GM23338 (cell line): ENCODE measurements around the gene ITGA3. TPM values are rescaled to one million over a fixed set of nuclear protein-coding genes. Genes with fewer than 3 reads are reported as not detected.

Experiments
- ATAC-seq: fragments of 200-7000 bp; cut with Tn5 transposase; 3 replicates; pipeline ENCODE4 v1.9.1; 2020
- DNase-seq: peaks from one replicate; pipeline ENCODE4 v3.0.0-alpha.2; 2015; ENCODE audit warnings: low spot score
- H2AFZ ChIP-seq: fragments of 200-600 bp; sonication (generic); 2 replicates; pipeline ENCODE4 v1.8.0; 2016; ENCODE audit warnings: antibody characterized with exemption, mild to moderate bottlenecking, moderate library complexity
- H3F3A ChIP-seq: fragments of 200-600 bp; sonication (generic); replicated peaks from 2 replicates; pipeline ENCODE4 v1.8.0; 2017; ENCODE audit warnings: antibody characterized with exemption, mixed run types, low read depth
- H3K27ac ChIP-seq: fragments of 200-600 bp; sonication (generic); 2 replicates; pipeline ENCODE4 v1.6.1; 2016; ENCODE audit warnings: low read depth
- H3K27me3 ChIP-seq: fragments of 200-600 bp; sonication (generic); 2 replicates; pipeline ENCODE4 v1.8.0; 2016; ENCODE audit warnings: mild to moderate bottlenecking, mixed run types, moderate library complexity; ENCODE audit not compliant: insufficient read depth
- H3K36me3 ChIP-seq: fragments of 200-600 bp; sonication (generic); 2 replicates; pipeline ENCODE4 v1.8.0; 2016; ENCODE audit warnings: mild to moderate bottlenecking; ENCODE audit not compliant: insufficient read depth
- H3K4me1 ChIP-seq: fragments of 200-600 bp; sonication (generic); 2 replicates; pipeline ENCODE4 v1.8.0; 2016; ENCODE audit warnings: mild to moderate bottlenecking, moderate library complexity; ENCODE audit not compliant: insufficient read depth
- H3K4me2 ChIP-seq: fragments of 200-600 bp; sonication (generic); 2 replicates; pipeline ENCODE4 v1.7.1; 2017; ENCODE audit warnings: mixed run types
- H3K4me3 ChIP-seq: fragments of 200-600 bp; sonication (generic); 2 replicates; pipeline ENCODE4 v1.6.1; 2016; ENCODE audit warnings: mixed run types
- H3K79me2 ChIP-seq: fragments of 200-600 bp; sonication (generic); replicated peaks from 2 replicates; pipeline ENCODE4 v1.8.0; 2017; ENCODE audit warnings: mild to moderate bottlenecking; ENCODE audit not compliant: insufficient read depth
- H3K9me2 ChIP-seq: fragments of 200-600 bp; sonication (generic); 2 replicates; pipeline ENCODE4 v1.8.0; 2017; ENCODE audit not compliant: insufficient read depth
- H4K20me1 ChIP-seq: fragments of 200-600 bp; sonication (generic); replicated peaks from 2 replicates; pipeline ENCODE4 v1.8.0; 2017; ENCODE audit warnings: mild to moderate bottlenecking; ENCODE audit not compliant: insufficient read depth
- H3K27ac Mint-ChIP-seq: 2 replicates; pipeline ENCODE4 v1.8.0; 2020; ENCODE audit warnings: inconsistent platforms, mild to moderate bottlenecking, moderate library complexity, mixed read lengths
- H3K27me3 Mint-ChIP-seq: 3 replicates; pipeline ENCODE4 v1.8.0; 2022; ENCODE audit warnings: low read depth, mild to moderate bottlenecking, moderate library complexity, mixed read lengths, inconsistent platforms; ENCODE audit not compliant: insufficient read depth, poor library complexity
- H3K36me3 Mint-ChIP-seq: 3 replicates; pipeline ENCODE4 v1.8.0; 2021; ENCODE audit warnings: low read depth, mild to moderate bottlenecking, inconsistent platforms, moderate library complexity, mixed read lengths
- H3K4me1 Mint-ChIP-seq: 3 replicates; pipeline ENCODE4 v1.8.0; 2020; ENCODE audit warnings: mild to moderate bottlenecking, inconsistent platforms, mixed read lengths
- H3K4me3 Mint-ChIP-seq: 3 replicates; pipeline ENCODE4 v1.8.0; 2021; ENCODE audit warnings: moderate library complexity, mild to moderate bottlenecking, inconsistent platforms, mixed read lengths
- H3K9me3 Mint-ChIP-seq: 3 replicates; pipeline ENCODE4 v1.8.0; 2020; ENCODE audit warnings: moderate library complexity, mild to moderate bottlenecking, inconsistent platforms, mixed read lengths
- EZH2phosphoT487 ChIP-seq: fragments of 200-600 bp; sonication (generic); IDR thresholded peaks from one replicate; pipeline ENCODE4 v1.8.1; 2018; ENCODE audit warnings: antibody characterized with exemption; ENCODE audit not compliant: unreplicated experiment
- JUNB ChIP-seq: IDR thresholded peaks from one replicate; pipeline ENCODE4 v1.6.1; 2016; ENCODE audit warnings: antibody characterized with exemption; ENCODE audit not compliant: unreplicated experiment
- STAT1 ChIP-seq: IDR thresholded peaks from one replicate; pipeline ENCODE4 v1.6.1; 2016; ENCODE audit warnings: antibody characterized with exemption; ENCODE audit not compliant: unreplicated experiment
- ZNF114 ChIP-seq: fragments of 250-450 bp; sonication (Bioruptor Pico); IDR thresholded peaks from 2 replicates; pipeline ENCODE4 v1.5.0; 2020; ENCODE audit warnings: mild to moderate bottlenecking, moderate library complexity
- polyA plus RNA-seq: library from polyadenylated mRNA; unstranded; fragments of >200 nt; fragmentation: Nextera tagmentation; extraction: Ambion mirVana; gene quantifications from 2 replicates; pipeline ENCODE4 v1.2.1, GENCODE V29; 2016
- total RNA-seq: library from RNA; depleted of rRNA; stranded (reverse); fragments of >200 nt; shearing (Covaris generic); gene quantifications from 2 replicates; pipeline ENCODE4 v1.2.3, GENCODE V29; 2014
- TF ChIP-seq, protein P1 (sequence below), 2 experiments: fragments of 200-600 bp in 1 of 2; sonication (generic) in 1 of 2; conservative IDR thresholded peaks; 2 replicates each; pipeline versions ENCODE4 v1.5.1 to v1.6.1; 2016 to 2017; ENCODE audit warnings: antibody characterized with exemption in 2 of 2, low read depth in 2 of 2, mild to moderate bottlenecking in 2 of 2, moderate library complexity in 1 of 2
- TF ChIP-seq, protein P2 (sequence below): fragments of 250-450 bp; sonication (Bioruptor Pico); IDR thresholded peaks from 2 replicates; pipeline ENCODE4 v1.5.0; 2020; ENCODE audit warnings: mild to moderate bottlenecking, moderate library complexity

Gene ITGA3
- total and polyA plus RNA-seq, 2 experiments from 2014 or later: 9.6 to 28.3 TPM

DNA sequence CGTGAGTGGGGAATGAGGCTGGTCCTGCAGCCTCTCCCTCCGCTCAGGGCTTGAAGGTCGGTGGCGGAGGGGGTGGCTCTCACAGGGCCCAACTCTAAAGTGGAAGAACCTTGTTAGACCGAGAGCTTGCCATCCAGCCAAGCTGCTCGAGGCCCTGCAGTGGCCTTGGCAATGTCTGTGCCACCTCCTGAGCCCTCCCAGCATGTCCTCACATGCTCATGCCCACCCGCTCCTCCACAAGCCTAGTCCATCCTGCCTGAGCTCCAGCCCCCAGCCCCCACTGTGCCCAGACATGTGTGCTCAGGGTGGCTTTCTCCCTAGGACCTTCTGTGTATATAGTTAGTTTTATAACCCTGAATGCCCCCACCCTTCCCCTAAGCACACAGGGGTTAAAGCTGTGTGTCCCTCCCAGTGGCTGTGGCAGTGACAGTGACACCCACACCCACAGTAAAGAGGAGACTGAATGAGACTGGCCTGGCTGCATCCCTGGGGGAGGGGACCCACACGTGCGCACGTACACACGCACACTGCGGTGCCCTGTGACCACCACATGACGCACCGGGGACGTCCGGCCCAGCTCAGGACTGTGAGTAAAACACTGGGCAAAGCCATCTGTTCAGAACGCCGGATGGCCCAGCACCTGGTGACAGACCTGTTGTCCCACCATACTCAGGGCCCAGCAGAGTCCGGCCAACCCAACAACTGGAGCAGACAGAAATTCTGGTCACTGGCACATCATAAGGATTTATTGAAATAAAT lies 54.9 kb downstream of the ITGA3 start:
- peaks cover 8% of the 10 kb centered on the region for H3K4me1 Mint-ChIP-seq
- TF ChIP-seq EZH2phosphoT487 (no peak), ZNF114 (CRISPR knock-in tag) (no peak)
- TF ChIP-seq, protein P1, sequence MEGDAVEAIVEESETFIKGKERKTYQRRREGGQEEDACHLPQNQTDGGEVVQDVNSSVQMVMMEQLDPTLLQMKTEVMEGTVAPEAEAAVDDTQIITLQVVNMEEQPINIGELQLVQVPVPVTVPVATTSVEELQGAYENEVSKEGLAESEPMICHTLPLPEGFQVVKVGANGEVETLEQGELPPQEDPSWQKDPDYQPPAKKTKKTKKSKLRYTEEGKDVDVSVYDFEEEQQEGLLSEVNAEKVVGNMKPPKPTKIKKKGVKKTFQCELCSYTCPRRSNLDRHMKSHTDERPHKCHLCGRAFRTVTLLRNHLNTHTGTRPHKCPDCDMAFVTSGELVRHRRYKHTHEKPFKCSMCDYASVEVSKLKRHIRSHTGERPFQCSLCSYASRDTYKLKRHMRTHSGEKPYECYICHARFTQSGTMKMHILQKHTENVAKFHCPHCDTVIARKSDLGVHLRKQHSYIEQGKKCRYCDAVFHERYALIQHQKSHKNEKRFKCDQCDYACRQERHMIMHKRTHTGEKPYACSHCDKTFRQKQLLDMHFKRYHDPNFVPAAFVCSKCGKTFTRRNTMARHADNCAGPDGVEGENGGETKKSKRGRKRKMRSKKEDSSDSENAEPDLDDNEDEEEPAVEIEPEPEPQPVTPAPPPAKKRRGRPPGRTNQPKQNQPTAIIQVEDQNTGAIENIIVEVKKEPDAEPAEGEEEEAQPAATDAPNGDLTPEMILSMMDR (conservative IDR thresholded peaks at IDR 0.05; ENCODE audit: low read depth in 2 of 2): no peak
- peak overlapping the region; percentile 65; the same call in 1 of the 2 replicates for H3K27ac Mint-ChIP-seq
- DNase-seq (no peak), ATAC-seq (no peak)
- H3K27me3 ChIP-seq: no peaks in the 10 kb centered on the region; the same call in 1 of the 2 replicates
- no peaks in the 10 kb centered on the region for H3K9me2 ChIP-seq
- peaks cover 10% of the 10 kb centered on the region for H3K27me3 Mint-ChIP-seq
- H3K4me2 ChIP-seq: no peak overlapping the region
- no peak overlapping the region for H3K4me3 ChIP-seq
- no peaks in the 10 kb centered on the region; the same call in 2 of the 3 replicates for H3K36me3 Mint-ChIP-seq
- H4K20me1 ChIP-seq: no peaks in the 10 kb centered on the region
- no peak overlapping the region for H2AFZ ChIP-seq
- H3F3A ChIP-seq: no peaks in the 10 kb centered on the region
- no peaks in the 10 kb centered on the region for H3K79me2 ChIP-seq
- no peaks in the 10 kb centered on the region for H3K36me3 ChIP-seq
- H3K27ac ChIP-seq: no peak overlapping the region
- H3K4me1 ChIP-seq: peaks cover 11% of the 10 kb centered on the region; the same call in 1 of the 2 replicates
- no peaks in the 10 kb centered on the region for H3K9me3 Mint-ChIP-seq
- H3K4me3 Mint-ChIP-seq: no peak overlapping the region

DNA sequence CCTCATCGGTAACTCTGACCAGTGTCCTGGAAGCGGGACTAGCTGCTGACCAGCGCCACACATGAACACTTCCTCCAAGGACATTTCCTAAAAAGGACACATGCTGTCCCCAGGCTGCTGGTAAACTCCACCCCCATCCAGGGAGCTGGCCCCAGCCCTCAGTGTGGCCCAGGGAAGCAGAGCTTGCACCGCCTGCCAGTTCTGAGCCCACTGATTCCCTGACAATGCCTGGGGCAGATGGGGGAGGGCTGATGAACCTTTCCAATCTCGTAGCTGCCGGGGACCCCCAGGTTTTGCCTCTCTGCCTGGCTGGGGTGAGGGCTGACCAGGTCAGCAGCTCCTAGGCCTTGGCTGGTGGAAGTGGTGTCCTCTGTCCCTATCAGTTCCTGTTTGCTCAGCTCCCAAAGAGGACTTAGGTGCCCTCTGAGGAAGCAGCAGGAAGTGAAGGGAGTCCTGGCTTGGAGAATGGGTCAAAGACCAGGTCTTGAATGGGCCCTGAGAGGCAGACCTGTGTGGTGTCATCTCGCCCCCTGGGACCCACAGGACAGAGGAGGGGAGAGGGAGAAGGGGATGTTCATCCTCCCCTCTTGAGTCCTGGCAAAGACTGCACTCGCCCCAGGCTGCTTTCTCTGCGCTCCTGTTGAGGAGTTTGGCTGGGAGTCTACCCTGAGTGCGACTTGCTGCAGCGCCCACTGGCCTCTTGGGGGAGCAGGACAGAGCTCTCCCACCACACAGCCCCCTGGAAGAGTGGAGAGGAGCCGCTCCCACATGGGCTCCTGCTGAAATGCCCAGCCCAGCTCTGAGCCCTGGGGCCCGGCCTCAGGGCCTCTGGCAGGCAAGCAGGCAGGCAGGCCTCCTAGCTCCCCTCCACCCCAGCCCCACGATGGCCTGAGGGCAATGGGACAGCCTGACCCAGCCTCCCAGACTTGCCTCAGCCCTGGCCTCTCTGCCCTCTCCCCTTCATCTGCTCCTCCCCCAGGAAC lies 56.1 kb downstream of the ITGA3 start:
- H3K36me3 Mint-ChIP-seq: peaks cover 4% of the 10 kb centered on the region; the same call in 2 of the 3 replicates
- Histone ChIP-seq H3F3A (peaks cover 5% of the 10 kb centered on the region; the same call in 1 of the 2 replicates), H3K4me3 (no peak overlapping the region), H3K27me3 (peaks cover 9% of the 10 kb centered on the region), H2AFZ (no peak overlapping the region), H3K79me2 (no peaks in the 10 kb centered on the region), H3K4me2 (no peak overlapping the region), H3K9me2 (no peaks in the 10 kb centered on the region), H3K27ac (no peak overlapping the region), H3K4me1 (peaks cover 16% of the 10 kb centered on the region; the same call in 1 of the 2 replicates), H4K20me1 (no peaks in the 10 kb centered on the region), H3K36me3 (no peaks in the 10 kb centered on the region)
- no peak overlapping the region for H3K27ac Mint-ChIP-seq
- no peaks in the 10 kb centered on the region for H3K9me3 Mint-ChIP-seq
- DNase-seq (no peak), ATAC-seq (peak; percentile 27)
- peaks cover 17% of the 10 kb centered on the region for H3K4me1 Mint-ChIP-seq
- no peak for TF ChIP-seq JUNB
- TF ChIP-seq STAT1: no peak
- TF ChIP-seq, protein P2, sequence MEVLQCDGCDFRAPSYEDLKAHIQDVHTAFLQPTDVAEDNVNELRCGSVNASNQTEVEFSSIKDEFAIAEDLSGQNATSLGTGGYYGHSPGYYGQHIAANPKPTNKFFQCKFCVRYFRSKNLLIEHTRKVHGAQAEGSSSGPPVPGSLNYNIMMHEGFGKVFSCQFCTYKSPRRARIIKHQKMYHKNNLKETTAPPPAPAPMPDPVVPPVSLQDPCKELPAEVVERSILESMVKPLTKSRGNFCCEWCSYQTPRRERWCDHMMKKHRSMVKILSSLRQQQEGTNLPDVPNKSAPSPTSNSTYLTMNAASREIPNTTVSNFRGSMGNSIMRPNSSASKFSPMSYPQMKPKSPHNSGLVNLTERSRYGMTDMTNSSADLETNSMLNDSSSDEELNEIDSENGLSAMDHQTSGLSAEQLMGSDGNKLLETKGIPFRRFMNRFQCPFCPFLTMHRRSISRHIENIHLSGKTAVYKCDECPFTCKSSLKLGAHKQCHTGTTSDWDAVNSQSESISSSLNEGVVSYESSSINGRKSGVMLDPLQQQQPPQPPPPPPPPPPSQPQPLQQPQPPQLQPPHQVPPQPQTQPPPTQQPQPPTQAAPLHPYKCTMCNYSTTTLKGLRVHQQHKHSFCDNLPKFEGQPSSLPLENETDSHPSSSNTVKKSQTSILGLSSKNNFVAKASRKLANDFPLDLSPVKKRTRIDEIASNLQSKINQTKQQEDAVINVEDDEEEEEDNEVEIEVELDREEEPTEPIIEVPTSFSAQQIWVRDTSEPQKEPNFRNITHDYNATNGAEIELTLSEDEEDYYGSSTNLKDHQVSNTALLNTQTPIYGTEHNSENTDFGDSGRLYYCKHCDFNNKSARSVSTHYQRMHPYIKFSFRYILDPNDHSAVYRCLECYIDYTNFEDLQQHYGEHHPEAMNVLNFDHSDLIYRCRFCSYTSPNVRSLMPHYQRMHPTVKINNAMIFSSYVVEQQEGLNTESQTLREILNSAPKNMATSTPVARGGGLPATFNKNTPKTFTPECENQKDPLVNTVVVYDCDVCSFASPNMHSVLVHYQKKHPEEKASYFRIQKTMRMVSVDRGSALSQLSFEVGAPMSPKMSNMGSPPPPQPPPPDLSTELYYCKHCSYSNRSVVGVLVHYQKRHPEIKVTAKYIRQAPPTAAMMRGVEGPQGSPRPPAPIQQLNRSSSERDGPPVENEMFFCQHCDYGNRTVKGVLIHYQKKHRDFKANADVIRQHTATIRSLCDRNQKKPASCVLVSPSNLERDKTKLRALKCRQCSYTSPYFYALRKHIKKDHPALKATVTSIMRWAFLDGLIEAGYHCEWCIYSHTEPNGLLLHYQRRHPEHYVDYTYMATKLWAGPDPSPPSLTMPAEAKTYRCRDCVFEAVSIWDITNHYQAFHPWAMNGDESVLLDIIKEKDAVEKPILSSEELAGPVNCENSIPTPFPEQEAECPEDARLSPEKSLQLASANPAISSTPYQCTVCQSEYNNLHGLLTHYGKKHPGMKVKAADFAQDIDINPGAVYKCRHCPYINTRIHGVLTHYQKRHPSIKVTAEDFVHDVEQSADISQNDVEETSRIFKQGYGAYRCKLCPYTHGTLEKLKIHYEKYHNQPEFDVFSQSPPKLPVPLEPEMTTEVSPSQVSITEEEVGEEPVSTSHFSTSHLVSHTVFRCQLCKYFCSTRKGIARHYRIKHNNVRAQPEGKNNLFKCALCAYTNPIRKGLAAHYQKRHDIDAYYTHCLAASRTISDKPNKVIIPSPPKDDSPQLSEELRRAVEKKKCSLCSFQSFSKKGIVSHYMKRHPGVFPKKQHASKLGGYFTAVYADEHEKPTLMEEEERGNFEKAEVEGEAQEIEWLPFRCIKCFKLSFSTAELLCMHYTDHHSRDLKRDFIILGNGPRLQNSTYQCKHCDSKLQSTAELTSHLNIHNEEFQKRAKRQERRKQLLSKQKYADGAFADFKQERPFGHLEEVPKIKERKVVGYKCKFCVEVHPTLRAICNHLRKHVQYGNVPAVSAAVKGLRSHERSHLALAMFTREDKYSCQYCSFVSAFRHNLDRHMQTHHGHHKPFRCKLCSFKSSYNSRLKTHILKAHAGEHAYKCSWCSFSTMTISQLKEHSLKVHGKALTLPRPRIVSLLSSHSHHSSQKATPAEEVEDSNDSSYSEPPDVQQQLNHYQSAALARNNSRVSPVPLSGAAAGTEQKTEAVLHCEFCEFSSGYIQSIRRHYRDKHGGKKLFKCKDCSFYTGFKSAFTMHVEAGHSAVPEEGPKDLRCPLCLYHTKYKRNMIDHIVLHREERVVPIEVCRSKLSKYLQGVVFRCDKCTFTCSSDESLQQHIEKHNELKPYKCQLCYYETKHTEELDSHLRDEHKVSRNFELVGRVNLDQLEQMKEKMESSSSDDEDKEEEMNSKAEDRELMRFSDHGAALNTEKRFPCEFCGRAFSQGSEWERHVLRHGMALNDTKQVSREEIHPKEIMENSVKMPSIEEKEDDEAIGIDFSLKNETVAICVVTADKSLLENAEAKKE (CRISPR knock-in tag): no peak
- no peak overlapping the region for H3K4me3 Mint-ChIP-seq
- H3K27me3 Mint-ChIP-seq: peaks cover 18% of the 10 kb centered on the region
